Measurements from ENCODE around the gene CS. TPM values are rescaled to one million over a fixed set of nuclear protein-coding genes. Genes with fewer than 3 reads are reported as not detected.
A peak's percentile ranks its signal among the peaks of the same experiment; 100 is the strongest.

Gene CS
- total RNA-seq, 1 experiment from 2014 or later, result 250 TPM

GRCh38 chr12:56333197-56333678 is 33.1 kb upstream of the CS start:
- Histone ChIP-seq H3K23me2 (ENCODE audit: insufficient read length, low read depth, low read length, poor library complexity, severe bottlenecking) (peaks cover 9% of the 10 kb centered on the region), H2AFZ (ENCODE audit: low read length) (peak overlapping the region; percentile 45), H3T11ph (ENCODE audit: low read length) (no peak overlapping the region), H4K8ac (replicated peaks; ENCODE audit: insufficient read length, low read depth, low read length) (peak overlapping the region; percentile 28), H2BK15ac (ENCODE audit: low read depth, low read length) (no peak overlapping the region), H2BK12ac (ENCODE audit: insufficient read length, low read depth, low read length) (peak overlapping the region; percentile 18), H3K56ac (ENCODE audit: insufficient read length, low read depth, low read length) (no peak overlapping the region), H3K4me2 (ENCODE audit: insufficient read depth, insufficient read length, low read length) (peak overlapping the region; percentile 68), H3K79me2 (ENCODE audit: insufficient read depth, low read length) (no peaks in the 10 kb centered on the region), H3K27me3 (ENCODE audit: insufficient read depth, low read length) (no peaks in the 10 kb centered on the region), H3K9ac (ENCODE audit: extremely low read depth, insufficient read length, low read length) (peak overlapping the region; percentile 81), H3K79me1 (ENCODE audit: insufficient read depth, low read depth, low read length, poor library complexity, severe bottlenecking) (no peaks in the 10 kb centered on the region), H3K14ac (ENCODE audit: insufficient read depth, low read length) (peak overlapping the region; percentile 3; the same call in 1 of the 2 replicates), H4K20me1 (ENCODE audit: control insufficient read depth, insufficient read depth, insufficient read length) (no peaks in the 10 kb centered on the region), H3K18ac (ENCODE audit: insufficient read length, low read depth, low read length) (peak overlapping the region; percentile 58), H4K91ac (ENCODE audit: insufficient read length, low read depth, low read length) (no peak overlapping the region), H2BK20ac (ENCODE audit: low read depth, low read length, poor library complexity, severe bottlenecking) (no peak overlapping the region), H2BK5ac (ENCODE audit: insufficient read length, low read length) (peak overlapping the region; percentile 23), H4K5ac (ENCODE audit: insufficient read length, low read depth, low read length) (peak overlapping the region; percentile 66), H3K4ac (ENCODE audit: low read depth, low read length) (no peak overlapping the region; the same call in 1 of the 2 replicates), H3K4me1 (ENCODE audit: insufficient read depth, low read length) (peaks cover 10% of the 10 kb centered on the region), H2AK5ac (ENCODE audit: insufficient read length, low read length) (no peak overlapping the region), H3K27ac (ENCODE audit: insufficient read length, low read depth, low read length) (peak overlapping the region; percentile 81), H3K23ac (ENCODE audit: insufficient read length, low read depth, low read length) (no peak overlapping the region), H3K9me3 (ENCODE audit: control insufficient read depth, low read depth, low read length) (no peaks in the 10 kb centered on the region), H2BK120ac (ENCODE audit: low read depth, low read length, poor library complexity, severe bottlenecking) (peak overlapping the region; percentile 78)
- Mint-ChIP-seq H3K27ac (peak overlapping the region; percentile 99), H3K4me3 (peak overlapping the region; percentile 82 to 91), H3K4me1 (peaks cover 30% of the 10 kb centered on the region in 2 experiments), H3K36me3 (ENCODE audit: insufficient read depth in 1 of 3, low read depth in 3 of 3) (peaks cover 0 to 4% (median 3%) of the 10 kb centered on the region in 3 experiments; a peak in 2 of 7 replicates), H3K9me3 (no peaks in the 10 kb centered on the region), H3K27me3 (ENCODE audit: low read depth) (no peaks in the 10 kb centered on the region; the same call in none of the 2 replicates)
- TF ChIP-seq, protein P1, sequence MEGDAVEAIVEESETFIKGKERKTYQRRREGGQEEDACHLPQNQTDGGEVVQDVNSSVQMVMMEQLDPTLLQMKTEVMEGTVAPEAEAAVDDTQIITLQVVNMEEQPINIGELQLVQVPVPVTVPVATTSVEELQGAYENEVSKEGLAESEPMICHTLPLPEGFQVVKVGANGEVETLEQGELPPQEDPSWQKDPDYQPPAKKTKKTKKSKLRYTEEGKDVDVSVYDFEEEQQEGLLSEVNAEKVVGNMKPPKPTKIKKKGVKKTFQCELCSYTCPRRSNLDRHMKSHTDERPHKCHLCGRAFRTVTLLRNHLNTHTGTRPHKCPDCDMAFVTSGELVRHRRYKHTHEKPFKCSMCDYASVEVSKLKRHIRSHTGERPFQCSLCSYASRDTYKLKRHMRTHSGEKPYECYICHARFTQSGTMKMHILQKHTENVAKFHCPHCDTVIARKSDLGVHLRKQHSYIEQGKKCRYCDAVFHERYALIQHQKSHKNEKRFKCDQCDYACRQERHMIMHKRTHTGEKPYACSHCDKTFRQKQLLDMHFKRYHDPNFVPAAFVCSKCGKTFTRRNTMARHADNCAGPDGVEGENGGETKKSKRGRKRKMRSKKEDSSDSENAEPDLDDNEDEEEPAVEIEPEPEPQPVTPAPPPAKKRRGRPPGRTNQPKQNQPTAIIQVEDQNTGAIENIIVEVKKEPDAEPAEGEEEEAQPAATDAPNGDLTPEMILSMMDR (conservative IDR thresholded peaks at IDR 0.05), result no peak
- no CpG with 5 or more reads among the region's 8 CpGs for WGBS (ENCODE audit: extremely low coverage, insufficient read length, low lambda C conversion rate)
- no peak for DNase-seq

Measured in H9 (cell line).